Limb (tissue), 2 donors: ENCODE results near the gene BMPER.

ENCODE experiments used
- DNase-seq, 2 donors: peaks; one replicate each; pipeline ENCODE4 v3.0.0-alpha.2; 2016; ENCODE audit errors: extremely low spot score in 2 of 2

Gene BMPER

DNA sequence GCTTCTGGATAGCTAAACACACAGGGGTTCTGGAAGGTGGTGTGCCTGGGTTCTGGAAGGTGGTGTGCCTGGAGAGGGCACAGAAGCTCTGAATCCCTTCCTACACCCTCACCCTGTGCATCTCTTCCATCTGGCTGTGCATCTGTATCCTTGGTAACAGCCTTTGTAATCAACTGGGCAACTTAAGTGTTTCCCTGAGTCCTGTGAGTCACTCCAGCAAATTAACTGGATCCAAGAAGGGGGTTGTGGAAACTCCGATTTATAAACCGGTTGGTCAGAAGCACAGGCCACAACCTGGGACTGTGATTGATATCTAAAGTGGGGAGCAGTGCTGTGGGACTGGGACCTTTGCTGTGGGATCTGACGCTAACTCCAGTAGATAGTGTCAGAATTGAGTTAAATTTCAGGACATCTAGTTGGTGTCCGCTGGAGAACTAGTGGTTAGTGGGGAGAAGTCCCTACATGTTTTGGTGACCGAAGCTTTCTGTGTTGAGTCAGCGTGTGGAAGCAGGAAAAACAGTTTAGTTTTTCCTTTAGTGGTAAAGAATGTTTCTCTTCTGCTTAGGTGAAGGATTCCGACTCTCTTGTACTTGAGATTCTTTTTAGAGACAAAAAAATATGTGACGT, 228.1 kb downstream of the BMPER start:
- DNase-seq, result no peak

DNA sequence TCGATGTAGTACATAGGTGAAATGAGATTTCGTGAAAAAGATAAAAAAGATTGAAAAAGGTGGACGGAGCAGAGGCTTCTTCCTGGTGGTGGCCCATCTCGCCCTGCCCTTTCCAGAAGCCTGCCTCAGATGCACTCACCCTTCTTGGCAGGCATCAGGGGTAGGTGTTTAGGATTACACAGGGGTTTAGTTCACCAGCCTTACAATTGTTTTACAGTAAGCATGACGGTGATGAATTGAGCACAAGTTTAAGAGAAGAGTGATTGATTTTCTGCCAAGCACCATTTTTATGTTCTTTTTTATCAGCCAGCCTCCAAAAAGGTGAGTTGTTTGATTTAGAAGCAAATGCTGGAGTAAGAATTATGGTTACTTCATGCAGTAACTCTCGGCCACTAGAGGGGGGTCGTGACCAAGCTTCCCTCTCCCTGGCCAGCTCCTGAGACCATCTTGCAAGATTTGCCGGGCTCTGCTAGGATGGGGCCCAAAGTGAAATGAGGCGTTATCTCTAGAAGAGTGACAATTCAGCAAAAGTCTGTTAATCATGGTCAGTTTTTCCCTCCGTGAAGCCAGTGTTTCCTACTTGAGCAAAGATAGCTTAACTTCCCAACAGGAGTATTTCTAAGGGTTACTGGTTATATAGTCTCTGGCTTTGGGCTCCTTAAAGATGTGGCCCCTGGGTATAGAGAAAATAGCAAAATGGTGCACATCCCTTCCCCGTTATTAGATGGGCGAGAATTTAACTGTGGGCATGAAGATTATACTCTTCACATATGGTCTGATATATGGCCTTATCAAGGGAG, 228.8 kb downstream of the BMPER start:
- DNase-seq, result peak; percentile 77 to 84

DNA sequence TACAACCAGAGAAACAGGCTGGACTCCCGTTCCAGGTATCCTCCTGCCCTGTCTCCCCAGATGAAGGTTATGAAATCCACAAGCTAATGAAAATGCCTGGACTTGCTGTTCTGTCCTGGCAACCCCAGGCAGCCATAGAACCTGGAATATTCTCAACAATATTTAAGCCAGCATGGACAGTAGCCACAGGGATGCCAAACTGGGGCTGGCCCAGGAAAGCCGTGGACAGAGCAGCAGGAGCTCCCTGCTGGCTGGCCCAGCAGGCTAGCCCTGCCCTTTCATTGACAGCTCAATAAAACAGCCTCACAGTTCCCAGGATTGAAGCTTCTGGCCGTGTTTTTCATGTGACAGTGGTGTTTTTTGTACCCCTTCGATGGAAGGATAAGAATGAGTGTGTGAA, 230.6 kb downstream of the BMPER start:
- DNase-seq, result no peak

DNA sequence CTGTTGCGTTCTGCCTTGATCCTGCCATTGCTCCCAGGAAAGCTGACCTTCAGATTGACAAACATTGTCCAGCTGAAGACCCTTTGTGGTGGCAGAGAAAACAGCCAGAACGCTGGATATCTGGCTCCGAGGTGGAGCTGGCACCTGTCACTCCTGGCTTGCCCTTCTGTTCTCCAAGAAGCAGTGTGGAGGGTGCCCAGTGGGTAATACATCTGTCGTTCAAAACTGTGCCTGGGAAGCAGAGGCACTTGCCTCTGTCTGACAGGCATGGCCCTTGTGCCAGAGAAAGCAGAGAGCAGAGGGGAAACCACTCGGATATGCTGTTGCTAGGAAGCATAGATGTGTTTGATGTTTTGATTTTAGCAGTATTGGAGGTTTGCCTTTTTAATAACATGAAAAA, 231.4 kb downstream of the BMPER start:
- DNase-seq, result no peak

DNA sequence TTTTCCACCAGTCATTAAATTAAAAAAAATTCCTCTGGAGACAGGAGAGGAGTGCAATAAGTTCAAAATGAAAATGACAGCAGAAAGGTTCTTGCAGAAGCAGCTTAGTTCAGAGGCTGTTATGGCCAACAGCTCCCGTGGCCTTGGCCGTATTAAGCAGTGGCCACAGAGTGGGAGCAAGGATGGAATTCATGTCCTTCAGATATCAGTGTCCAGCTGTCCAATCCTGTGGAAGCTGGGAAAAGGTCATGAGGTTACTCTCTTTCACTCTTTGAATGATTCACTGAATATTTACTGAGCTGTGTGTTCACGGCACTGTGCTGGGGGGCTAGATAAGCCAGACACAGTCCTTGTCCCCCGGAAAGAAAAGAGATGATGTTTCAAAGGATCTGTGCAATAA, 231.8 kb downstream of the BMPER start:
- no peak for DNase-seq

DNA sequence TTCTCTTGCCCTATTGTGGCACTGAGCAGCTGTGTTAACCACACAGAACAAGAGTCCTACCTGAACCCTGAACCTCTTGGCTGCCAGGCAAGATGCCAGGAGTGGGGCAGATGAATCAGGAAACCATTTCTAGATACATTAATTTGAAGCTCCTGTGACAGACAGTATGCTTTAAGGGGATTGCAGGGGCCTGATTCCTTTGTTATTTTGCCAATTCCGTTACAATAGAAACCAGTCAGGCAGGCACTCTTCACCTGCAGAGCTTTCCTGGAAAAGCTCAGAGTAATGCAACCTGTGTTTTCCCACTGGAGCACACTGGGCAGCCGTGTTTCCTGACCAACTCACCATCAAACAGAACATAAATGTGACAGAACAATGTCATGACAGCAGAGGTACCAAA, 233.1 kb downstream of the BMPER start:
- no peak for DNase-seq

DNA sequence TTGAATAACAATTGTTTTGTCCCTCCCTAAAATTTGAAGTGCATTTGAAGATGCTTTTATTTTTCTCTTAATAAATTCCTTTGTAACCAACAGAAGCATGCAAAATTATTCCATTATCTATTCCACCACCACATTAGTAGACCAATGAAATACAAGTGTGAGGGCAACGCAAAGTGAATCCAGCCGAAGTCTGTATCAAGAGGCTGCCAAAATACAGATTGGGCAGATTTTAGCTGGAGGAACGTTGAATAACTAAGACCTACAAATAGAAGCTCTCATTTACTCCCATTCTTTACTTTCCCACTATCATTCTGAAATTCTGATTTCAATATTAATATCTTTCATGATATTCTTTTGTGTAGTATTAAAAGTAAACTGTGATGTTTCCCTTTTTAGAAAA, 233.7 kb downstream of the BMPER start:
- no peak for DNase-seq

DNA sequence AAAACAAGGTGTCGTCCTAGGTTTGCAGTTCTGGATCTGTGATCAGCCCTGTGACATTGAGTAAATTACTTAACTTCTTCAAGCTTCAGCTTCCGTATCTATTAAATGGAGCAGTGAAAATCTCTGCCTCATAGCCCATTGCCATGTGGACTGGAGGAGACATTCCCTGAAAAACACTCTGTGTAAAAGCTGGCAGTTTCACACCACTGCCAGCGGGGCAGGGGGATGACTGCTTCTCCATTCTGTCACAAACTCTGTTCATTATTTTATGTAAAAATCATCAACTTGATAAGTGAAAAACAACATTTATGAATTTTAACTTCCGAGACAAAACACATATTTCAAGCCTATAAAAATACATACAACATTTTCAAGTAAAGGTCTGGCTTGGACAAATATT, 234.7 kb downstream of the BMPER start:
- DNase-seq, result no peak

DNA sequence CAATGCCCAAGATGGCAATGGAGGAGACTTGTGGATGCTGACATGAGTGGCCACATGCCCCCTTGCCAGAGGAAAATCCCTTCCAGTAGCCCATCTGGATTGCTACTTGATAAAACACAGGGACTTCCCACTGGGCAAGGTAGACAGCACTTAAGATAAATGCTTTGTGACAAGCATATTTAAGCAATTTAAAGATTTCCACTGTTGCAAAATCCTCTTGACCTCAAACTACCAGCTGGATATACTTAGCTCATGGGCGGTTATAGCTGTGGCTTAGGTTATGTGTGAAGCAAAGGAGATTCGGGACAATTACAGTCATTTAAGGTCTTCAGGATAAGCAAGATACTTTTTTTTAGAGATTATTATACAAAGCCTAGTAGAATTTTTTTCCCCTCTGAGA, 238.1 kb downstream of the BMPER start:
- no peak for DNase-seq

DNA sequence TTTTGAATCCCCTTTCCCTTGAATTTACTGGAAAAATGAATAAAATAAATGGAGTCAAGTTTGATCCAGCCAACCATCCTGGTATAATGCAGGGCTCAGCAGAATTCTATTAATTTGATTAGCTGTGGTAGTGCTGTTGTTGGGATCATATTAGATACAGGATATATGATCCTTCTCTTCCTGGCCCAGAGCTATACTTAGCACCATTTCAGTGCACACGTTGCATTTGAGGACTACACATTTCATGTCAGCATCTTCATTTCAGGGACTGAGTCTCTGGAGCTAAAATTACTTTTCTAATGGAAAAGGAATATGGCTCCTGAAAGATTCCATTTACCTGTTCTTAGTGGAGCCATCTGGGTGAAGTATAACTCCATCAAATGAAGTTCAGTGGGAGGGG, 240.3 kb downstream of the BMPER start:
- DNase-seq, result no peak

DNA sequence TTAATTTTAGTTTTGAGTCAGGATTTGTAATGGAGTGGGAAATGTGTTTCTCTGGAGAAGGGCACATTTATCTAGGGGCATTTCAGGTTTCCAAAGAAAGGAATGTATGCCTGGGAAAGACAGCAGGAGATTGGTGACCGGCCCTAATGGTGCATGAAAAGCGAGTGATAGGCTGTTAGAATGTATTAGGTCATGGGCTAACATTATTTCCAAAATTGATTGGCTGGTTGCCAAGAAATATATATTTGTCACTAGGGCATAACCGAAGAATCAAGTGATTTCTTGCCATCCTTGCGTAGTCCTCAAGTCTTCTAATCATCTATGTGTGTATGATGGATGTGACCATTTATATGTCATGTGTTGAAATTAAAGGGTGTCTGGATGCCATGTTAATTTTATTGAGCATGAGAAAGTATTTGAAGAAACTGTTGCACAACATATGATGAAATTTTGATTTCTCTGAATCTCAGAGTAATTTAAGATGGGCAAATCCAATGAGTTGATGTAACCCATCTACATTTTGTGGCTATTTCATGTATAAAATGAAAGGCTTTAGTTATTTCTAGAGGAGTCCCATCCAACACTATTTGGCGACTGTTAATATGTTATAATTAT, 248.4 kb downstream of the BMPER start:
- DNase-seq, result no peak

DNA sequence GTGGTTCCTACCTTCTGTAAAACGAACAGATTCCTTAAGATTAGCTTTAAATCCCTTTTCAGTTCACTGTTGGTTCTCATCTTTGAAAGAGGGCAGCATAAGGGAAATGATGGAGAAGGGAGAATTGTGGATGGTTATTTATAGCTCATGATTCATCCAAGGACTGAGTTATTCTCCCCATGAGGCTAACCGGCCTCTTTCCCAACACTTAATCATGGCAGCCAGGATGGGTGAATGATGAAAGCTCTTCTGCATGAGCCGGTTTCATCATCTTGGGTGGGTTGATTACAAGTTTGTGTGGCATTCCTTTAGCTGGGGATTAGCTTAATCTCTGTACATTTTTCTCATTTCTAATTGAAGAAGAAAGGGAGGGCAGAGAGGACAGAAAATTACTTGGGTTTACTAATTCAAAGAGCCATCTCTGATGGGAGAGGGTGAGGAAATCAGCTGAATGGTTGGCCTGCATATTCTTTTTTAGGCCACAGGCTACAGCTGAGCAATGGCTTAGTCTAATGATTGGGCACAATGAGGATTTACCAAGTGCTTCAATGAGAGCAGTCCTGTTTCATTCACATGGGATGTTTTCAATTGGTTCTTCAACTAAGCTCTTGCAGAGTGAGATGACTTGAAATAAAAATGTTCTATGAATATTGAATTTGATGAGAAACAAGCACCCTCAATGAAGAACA, 250.0 kb downstream of the BMPER start:
- no peak for DNase-seq

DNA sequence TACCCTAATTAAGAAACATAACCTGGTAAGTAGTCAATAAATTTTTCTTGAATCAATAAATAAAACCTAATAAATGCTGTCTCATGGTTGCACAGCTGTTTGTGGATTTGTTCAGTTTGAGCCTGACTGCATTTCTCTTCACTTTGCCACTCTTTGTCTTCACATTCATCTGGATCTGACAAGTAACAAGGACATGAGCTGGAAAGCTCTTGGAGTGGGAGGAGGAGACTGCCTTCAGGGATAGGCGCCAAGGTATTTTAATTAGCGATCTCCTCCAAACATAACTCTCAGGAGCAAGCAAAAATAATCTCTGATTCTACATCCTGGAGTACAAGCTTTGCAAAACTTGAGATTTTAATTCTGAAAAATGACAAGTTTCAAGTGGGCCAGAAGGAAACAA, 251.0 kb downstream of the BMPER start:
- DNase-seq, result no peak

DNA sequence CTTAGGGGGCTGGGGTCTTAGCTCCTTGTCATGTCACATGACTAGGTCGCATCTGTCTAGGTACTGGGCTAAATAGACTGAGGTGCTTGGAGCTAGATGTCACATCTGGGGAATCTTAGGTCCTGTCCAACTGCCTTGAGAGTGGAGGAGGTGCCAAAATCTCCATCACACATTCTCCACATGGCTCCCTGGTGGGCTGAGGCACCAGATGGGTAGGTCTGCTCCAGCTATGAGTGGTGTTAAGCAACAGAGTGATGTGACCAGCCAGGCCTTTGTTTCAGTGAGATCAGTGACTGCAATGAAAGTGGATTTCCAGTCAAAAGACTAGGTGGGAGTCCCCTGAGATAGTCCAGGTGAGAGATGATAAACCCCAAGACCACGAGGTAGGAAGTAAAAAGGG, 251.8 kb downstream of the BMPER start:
- no peak for DNase-seq

DNA sequence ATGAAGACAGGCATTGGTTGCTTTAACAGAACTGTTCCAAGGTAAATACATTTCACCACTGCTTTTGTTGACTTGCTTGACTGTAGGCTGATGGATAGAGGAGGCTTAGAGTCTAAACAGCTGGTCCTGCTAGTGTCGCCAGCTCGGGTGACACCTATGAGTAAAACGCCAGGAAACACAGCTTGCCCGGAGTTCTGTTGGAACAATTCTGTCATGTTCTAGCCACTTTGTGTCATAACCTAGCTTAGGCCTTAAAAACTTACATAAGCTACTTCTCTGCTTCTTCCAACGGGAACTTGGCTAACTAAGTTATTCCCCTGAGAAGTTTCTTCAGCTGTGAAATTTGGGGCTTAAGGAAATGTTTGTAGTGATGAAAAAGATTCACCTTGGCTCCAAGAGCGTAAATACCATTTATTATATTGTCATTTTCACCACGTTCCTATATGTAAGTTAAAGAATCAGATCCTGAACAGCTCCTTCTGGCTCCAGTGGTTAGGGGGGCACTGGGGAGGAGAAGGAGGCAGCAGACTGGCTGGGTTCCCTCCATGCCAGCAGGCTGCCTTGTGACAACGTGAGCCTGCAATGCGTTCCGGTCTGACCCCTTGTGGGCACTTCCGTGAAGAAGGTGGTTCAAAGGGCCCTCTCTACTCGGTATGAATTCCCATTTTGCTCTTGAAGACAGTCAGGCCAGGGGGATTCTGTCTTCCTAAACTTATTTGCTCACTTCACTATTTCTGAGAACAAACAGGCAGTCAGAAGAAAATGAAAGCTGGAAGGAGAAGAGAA, 253.2 kb downstream of the BMPER start:
- peak in 1 of 2 donors; percentile 45 for DNase-seq

DNA sequence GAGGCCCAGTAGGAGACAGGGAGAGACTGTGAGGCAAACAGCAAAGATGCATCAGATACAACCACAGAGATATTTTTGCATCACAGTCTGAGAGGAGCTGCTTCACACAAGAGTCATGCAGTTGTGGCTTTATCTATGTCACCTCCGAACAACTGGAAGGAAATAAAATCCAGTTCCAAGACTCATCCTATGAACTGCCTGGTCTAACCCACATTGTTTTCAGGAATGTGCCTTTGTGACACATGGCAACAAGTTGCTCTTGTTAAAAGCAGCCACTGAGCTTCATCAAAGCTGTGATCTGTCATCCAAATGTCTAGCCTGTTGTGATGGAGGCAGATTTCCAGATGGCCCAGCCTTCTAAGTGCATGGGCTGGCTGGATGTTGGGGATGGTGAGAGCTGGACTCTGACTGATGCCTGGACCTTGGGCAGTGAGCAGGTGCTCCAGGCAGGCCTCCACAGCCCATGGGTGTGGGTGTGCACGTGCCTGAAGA, 255.0 kb downstream of the BMPER start:
- DNase-seq, result no peak

DNA sequence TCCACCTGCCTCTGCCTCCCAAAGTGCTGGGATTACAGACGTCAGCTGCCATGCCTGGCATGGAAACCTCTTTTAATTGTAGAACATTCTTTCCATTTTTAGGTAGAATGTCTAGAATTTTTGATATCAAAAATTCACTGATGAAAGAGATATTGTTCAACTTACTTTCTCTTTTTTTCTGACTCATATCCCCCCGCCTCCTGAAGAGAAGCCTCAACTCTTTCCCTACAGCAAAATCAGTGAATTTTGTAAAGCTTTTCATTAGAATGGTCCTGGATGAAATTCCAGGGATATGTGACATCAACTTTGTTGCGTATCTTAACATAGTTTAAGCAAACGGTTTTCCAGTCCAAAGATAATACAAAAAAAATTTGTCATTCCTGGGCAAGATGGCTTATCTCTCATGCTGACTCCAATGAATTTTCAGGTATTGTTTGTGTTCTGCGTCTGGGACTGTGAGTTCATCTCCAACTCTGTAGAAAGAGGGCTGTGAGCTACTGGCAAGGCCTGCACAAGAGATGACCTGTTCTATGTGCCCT, 256.8 kb downstream of the BMPER start:
- DNase-seq, result no peak

DNA sequence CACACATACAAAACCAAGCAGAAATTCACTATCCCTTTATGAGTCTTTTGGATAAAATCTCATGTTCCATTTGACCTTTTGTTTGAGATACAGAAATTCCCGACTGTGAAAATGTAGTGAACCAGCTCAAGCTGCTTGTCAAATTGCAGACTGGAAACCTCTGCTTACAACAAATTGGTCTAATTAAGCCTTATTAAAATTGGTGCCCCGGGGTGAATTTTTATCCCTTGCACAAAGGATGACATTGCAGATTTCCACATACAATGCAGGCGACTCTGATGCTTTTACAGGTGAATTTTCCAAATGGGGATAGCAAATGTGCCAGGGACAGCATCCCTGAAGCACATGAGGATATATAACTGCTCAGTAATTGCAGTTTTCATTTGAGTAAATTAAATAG, 257.3 kb downstream of the BMPER start:
- no peak for DNase-seq

DNA sequence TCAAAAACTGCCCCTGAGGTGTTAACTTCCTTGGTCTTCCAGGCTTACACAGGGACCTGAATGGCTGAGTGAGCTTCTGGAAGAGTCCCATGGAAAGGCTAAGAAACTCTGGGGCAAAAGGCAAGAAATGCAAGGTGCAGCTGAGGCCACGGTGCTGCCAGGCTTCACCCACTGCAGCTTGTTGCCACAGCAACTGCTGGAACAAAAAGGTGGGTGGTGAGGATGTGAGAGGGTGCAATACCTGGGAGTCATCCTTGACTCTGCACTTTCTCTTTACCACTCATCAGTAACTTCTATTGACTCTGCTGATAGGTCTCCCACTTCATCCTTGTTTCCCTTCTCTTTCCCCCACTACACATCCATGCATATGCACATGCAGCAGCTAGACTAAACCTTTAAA, 258.6 kb downstream of the BMPER start:
- DNase-seq, result no peak

DNA sequence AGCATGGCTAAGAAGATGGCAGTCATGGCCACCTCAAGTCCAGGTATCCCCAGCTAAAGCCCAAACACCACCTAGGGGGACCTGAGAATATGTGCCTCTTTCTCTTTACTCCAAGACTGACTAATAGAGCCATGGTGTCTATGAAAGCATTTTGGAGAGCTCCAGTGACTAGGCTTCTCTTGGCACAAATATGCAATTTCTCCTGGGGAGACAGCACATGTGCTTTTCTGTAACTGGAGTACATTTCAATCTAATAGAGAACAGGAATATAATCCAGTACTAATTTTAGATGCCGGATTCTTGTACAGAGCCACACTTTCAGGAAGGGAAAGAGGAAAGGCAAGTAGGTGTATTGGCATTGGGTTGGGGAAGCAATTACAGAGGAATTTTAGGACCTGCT, 260.1 kb downstream of the BMPER start:
- no peak for DNase-seq

DNA sequence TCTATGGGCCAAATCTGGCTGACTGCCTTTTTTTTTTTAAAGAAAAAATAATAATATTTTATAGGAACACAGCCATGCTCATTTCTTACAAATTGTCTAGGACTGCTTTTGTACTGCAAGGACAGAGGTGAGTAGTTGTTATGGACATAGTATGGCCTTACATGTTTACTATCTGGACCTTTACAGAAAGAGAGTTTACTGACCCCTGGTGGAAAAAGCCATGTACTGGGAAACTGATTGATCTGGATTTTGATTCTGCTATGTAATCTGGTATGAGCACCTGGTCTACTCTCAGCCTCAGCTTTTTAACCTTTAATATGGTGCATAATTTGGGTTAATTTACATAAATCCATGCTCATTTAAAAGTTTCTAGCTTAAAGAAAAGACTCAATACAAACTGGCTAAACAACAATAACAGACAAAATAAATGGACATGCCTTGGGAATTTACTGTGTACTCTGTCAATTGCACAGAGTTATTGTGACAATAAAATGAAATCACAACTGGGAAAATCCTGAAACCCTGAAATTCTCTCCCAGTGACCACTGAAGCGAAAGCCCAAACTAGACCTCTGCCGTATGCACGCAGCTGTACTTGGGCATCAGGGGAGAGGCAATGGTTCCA, 260.7 kb downstream of the BMPER start:
- DNase-seq, result no peak
